Omental fat pad (tissue), 4 donors: Measurements from ENCODE around the gene SLC28A1. TPM values are rescaled to one million over a fixed set of nuclear protein-coding genes. Genes with fewer than 3 reads are reported as not detected.

Source experiments
- ATAC-seq: fragments of 150-250 bp; one replicate; pipeline ENCODE4 v1.9.1; 2016; ENCODE audit warnings: mild to moderate bottlenecking, moderate library complexity; ENCODE audit not compliant: low FRiP score
- DNase-seq: peaks from one replicate; pipeline ENCODE4 v3.0.0-alpha.2; 2019; ENCODE audit warnings: low spot score
- CTCF ChIP-seq, 3 donors: fragments of 450-650 bp; IDR thresholded peaks; one replicate each; pipeline ENCODE4 v1.5.1; 2016 to 2017; ENCODE audit warnings: antibody characterized with exemption in 3 of 3, mild to moderate bottlenecking in 3 of 3, moderate library complexity in 2 of 3
- total RNA-seq, 4 donors: library from RNA; depleted of rRNA; stranded (reverse); fragments of >200 nt; gene quantifications; one replicate each; pipeline ENCODE4 v1.1.0, GENCODE V29; 2016

The SLC28A1 gene
- total RNA-seq, 4 donors from 2014 or later = not detected

- no peak for DNase-seq
- no peak for ATAC-seq
- no peak for TF ChIP-seq CTCF (IDR thresholded peaks at IDR 0.05)
Observed at GRCh38 chr15:84975871-84976351, 91.4 kb downstream of the SLC28A1 start.

DNA sequence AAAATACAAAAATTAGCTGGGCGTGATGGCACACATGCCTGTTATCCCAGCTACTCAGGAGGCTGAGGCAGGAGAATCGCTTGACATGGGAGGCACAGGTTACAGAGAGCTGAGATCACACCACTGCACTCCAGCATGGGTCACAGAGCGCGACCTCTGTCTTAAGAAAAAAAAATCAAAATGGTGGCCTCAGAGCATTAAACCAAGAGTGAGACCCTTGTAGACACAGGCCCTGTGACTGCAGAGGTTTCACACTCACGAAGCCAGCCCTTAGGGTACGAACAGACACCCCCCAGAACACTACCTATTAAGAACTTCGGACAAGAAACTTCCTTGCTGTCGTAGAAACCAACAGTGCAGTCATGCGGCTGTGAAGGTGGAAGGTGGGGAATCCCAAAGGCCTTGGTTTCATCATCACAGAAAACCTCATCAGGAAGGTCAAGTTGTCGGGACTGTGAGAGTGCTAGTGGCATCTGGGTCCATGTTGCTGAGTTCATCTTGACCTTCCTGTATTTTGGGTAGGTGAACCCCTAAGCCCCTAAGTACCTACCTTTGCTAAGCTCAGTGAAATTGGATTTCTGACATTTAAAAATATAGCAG lies 92.4 kb downstream of the SLC28A1 start:
- DNase-seq (no peak), ATAC-seq (no peak)
- no peak for TF ChIP-seq CTCF (IDR thresholded peaks at IDR 0.05)

- ATAC-seq = no peak
- DNase-seq = no peak
- TF ChIP-seq CTCF (IDR thresholded peaks at IDR 0.05) = no peak
Observed at GRCh38 chr15:84979651-84980050, 95.2 kb downstream of the SLC28A1 start.

DNA sequence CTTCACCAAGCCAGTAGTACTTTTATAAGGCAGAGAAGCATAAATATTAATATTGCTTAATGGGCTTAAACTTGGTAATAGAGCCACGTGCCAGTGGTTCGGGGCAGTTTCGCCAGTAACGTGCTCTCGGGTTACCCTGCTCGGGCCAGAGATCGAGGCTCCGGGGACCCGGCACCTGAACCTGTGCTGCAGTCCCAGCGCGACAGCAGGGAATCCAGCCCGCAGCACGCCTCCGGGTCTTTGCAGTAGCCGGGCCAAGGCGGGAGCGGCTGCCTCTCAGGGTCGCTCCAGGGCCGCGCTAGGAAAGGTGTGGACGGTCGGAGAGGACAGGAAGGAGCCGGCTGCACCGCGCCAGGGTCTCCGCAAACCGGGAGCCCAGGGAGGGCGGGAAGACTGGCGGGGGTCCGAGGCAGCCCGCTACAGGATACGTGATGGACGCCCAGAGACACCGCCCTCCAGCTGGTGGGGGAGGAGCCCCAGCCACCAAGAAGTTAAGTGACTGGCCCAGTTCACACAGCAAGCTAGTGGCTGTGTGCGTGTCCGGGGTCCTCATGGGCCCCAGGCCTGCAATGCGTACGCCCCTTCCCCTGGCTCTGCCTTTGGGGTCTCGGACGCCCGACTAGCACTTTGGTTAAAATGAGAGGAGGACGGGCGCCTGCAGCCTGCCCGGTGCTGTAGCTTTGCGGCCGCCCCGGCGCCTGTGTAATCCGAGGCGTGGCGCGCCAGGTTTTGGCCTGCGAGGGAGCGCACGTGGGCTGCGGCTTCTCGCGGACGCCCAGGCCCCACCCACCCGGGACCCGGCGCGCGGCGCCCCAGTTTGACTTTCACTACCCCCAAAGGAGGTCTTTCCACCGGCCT lies 96.0 kb downstream of the SLC28A1 start:
- ATAC-seq (peak; percentile 82), DNase-seq (peak; percentile 45)
- no peak for TF ChIP-seq CTCF (IDR thresholded peaks at IDR 0.05)

- peak; percentile 87 for ATAC-seq
- TF ChIP-seq CTCF (IDR thresholded peaks at IDR 0.05) = no peak
- DNase-seq = peak; percentile 67
Observed at GRCh38 chr15:84981054-84981710, 96.7 kb downstream of the SLC28A1 start.

- no peak for DNase-seq
- TF ChIP-seq CTCF (IDR thresholded peaks at IDR 0.05) = no peak
- ATAC-seq = peak; percentile 13
Observed at GRCh38 chr15:84981711-84982300, 97.3 kb downstream of the SLC28A1 start, which contains the start of gene PDE8A. Gene PDE8A (plus strand): TSS chr15:84981856. CDS start chr15:84982163, 307 bp downstream.
